IMR-90 (cell line): ENCODE data around the gene ZNF207. TPM values are rescaled to one million over a fixed set of nuclear protein-coding genes. Genes with fewer than 3 reads are reported as not detected.
A peak's percentile ranks its signal among the peaks of the same experiment; 100 is the strongest.

Experiments
- ATAC-seq: fragments of 200-7000 bp; cut with Tn5 transposase; 2 replicates; pipeline ENCODE4 v1.9.1; 2020; ENCODE audit warnings: low read depth, mild to moderate bottlenecking, moderate library complexity
- BruUV-seq: library from RNA; stranded (reverse); fragments of 400-500 nt; replicated peaks from 2 replicates; lab custom pipeline; 2021; lab: Mats Ljungman, UMichigan
- CTCF ChIA-PET: fragments of 300-600 bp; formaldehyde crosslinking; extraction: SDS; loops from one replicate; lab custom pipeline; 2021; ENCODE audit warnings: antibody characterized with exemption; lab: Yijun Ruan, JAX
- POLR2A ChIA-PET: fragments of 300-600 bp; sonication (Branson Sonifier 250); formaldehyde crosslinking; loops from one replicate; lab custom pipeline; 2022; ENCODE audit warnings: antibody characterized with exemption; ENCODE audit not compliant: unreplicated experiment; lab: Charles Lee
- DNase-seq: peaks from one replicate; pipeline ENCODE4 v3.0.0; 2013
- H2AFZ ChIP-seq: replicated peaks from 2 replicates; pipeline ENCODE3; 2013; ENCODE audit warnings: low read length, mild to moderate bottlenecking; ENCODE audit not compliant: poor library complexity
- H2AK5ac ChIP-seq: 2 replicates; pipeline ENCODE4 v1.6.1; 2013; ENCODE audit warnings: low read depth, low read length, inconsistent platforms
- H2AK9ac ChIP-seq: replicated peaks from 2 replicates; pipeline ENCODE3; 2013; ENCODE audit warnings: mild to moderate bottlenecking, low read depth, low read length, moderate library complexity; ENCODE audit not compliant: poor library complexity
- H2BK120ac ChIP-seq: 2 replicates; pipeline ENCODE4 v1.6.1; 2013; ENCODE audit warnings: low read depth, low read length, inconsistent platforms
- H2BK15ac ChIP-seq: 3 replicates; pipeline ENCODE4 v1.6.1; 2013; ENCODE audit warnings: low read depth, low read length, inconsistent platforms
- H2BK20ac ChIP-seq: 2 replicates; pipeline ENCODE4 v1.6.1; 2013; ENCODE audit warnings: low read depth, mild to moderate bottlenecking, inconsistent platforms, low read length, moderate library complexity
- H2BK5ac ChIP-seq: 2 replicates; pipeline ENCODE4 v1.6.1; 2013; ENCODE audit warnings: mild to moderate bottlenecking, low read depth, low read length, inconsistent platforms; ENCODE audit not compliant: poor library complexity, severe bottlenecking
- H3K14ac ChIP-seq: replicated peaks from 2 replicates; pipeline ENCODE4 v1.6.1; 2013; ENCODE audit warnings: low read depth, low read length, inconsistent platforms
- H3K18ac ChIP-seq: 2 replicates; pipeline ENCODE4 v1.6.1; 2013; ENCODE audit warnings: low read depth, low read length, control low read depth
- H3K23ac ChIP-seq: 2 replicates; pipeline ENCODE4 v1.6.1; 2013; ENCODE audit warnings: low read depth, low read length, inconsistent platforms
- H3K27ac ChIP-seq: 2 replicates; pipeline ENCODE4 v1.5.1; 2013; ENCODE audit warnings: mild to moderate bottlenecking, control low read depth, low read length; ENCODE audit not compliant: insufficient read depth
- H3K27me3 ChIP-seq: 2 replicates; pipeline ENCODE4 v1.6.1; 2013; ENCODE audit warnings: low read length; ENCODE audit not compliant: control insufficient read depth, insufficient read depth
- H3K36me3 ChIP-seq: 2 replicates; pipeline ENCODE4 v1.6.1; 2013; ENCODE audit warnings: low read length, mixed read lengths; ENCODE audit not compliant: control insufficient read depth, insufficient read depth
- H3K4ac ChIP-seq: 2 replicates; pipeline ENCODE4 v1.6.1; 2013; ENCODE audit warnings: low read depth, low read length, inconsistent platforms
- H3K4me1 ChIP-seq: 2 replicates; pipeline ENCODE4 v1.6.1; 2013; ENCODE audit warnings: low read length, mixed read lengths; ENCODE audit not compliant: control insufficient read depth, insufficient read depth
- H3K4me2 ChIP-seq: 2 replicates; pipeline ENCODE4 v1.6.1; 2013; ENCODE audit warnings: low read depth, mild to moderate bottlenecking, control low read depth, low read length, moderate library complexity
- H3K4me3 ChIP-seq: 2 replicates; pipeline ENCODE4 v1.5.1; 2013; ENCODE audit warnings: low read depth, mild to moderate bottlenecking, control low read depth, low read length, moderate library complexity; ENCODE audit not compliant: insufficient read depth
- H3K56ac ChIP-seq: 2 replicates; pipeline ENCODE4 v1.6.1; 2013; ENCODE audit warnings: low read length, inconsistent platforms; ENCODE audit not compliant: insufficient read depth; ENCODE audit errors: extremely low read depth
- H3K79me1 ChIP-seq, 2 experiments: 2 replicates each; pipeline ENCODE4 v1.6.1; 2013; ENCODE audit warnings: low read length in 2 of 2, inconsistent platforms in 1 of 2, low read depth in 1 of 2
- H3K9ac ChIP-seq: 2 replicates; pipeline ENCODE4 v1.6.1; 2013; ENCODE audit warnings: low read depth, low read length, control low read depth
- H3K9me1 ChIP-seq: 2 replicates; pipeline ENCODE4 v1.6.1; 2013; ENCODE audit warnings: low read length, inconsistent platforms; ENCODE audit not compliant: insufficient read depth
- H3K9me3 ChIP-seq: 2 replicates; pipeline ENCODE4 v1.6.1; 2013; ENCODE audit warnings: low read length; ENCODE audit not compliant: control insufficient read depth, insufficient read depth
- H4K20me1 ChIP-seq: 2 replicates; pipeline ENCODE4 v1.6.1; 2013; ENCODE audit warnings: low read length, inconsistent platforms; ENCODE audit not compliant: insufficient read depth
- H4K5ac ChIP-seq: 2 replicates; pipeline ENCODE4 v1.6.1; 2013; ENCODE audit warnings: mild to moderate bottlenecking, low read depth, low read length, control low read depth
- H4K8ac ChIP-seq, 2 experiments: 2 replicates each; pipeline ENCODE4 v1.6.1; 2013; ENCODE audit warnings: low read depth in 2 of 2, low read length in 2 of 2, control low read depth in 1 of 2, inconsistent platforms in 1 of 2
- H4K91ac ChIP-seq: 2 replicates; pipeline ENCODE4 v1.6.1; 2013; ENCODE audit warnings: low read depth, low read length, inconsistent platforms; ENCODE audit not compliant: insufficient read depth
- CTCF ChIP-seq: conservative IDR thresholded peaks from 2 replicates; pipeline ENCODE4 v1.5.1; 2012; ENCODE audit warnings: mild to moderate bottlenecking, low read depth, low read length, improper control_type of control experiment
- MAZ ChIP-seq: IDR thresholded peaks from 2 replicates; pipeline ENCODE4 v1.6.1; 2012; ENCODE audit warnings: low read depth, mild to moderate bottlenecking, low read length, improper control_type of control experiment, moderate library complexity, borderline replicate concordance
- NFE2L2 ChIP-seq: fragments of 150-350 bp; IDR thresholded peaks from 2 replicates; pipeline ENCODE4 v1.6.1; 2016; ENCODE audit warnings: low read depth, mild to moderate bottlenecking, low read length
- WGBS, 2 experiments: methylation state at CpG; one replicate each; pipeline versions ENCODE4 v1.1.5 to v1.1.7; 2013; ENCODE audit warnings: missing lambda C conversion rate in 2 of 2; ENCODE audit not compliant: insufficient read length in 1 of 2; ENCODE audit errors: extremely low coverage in 2 of 2; 5-methylcytosine and 5-hydroxymethylcytosine counted together
- dilution Hi-C: fragments of 300-500 bp; cut with HindIII; formaldehyde crosslinking; loops from one replicate; pipeline ENCODE4 v1.14.3; 2018; ENCODE audit warnings: low sequenced_read_pairs; ENCODE audit not compliant: unreplicated experiment
- in situ Hi-C: fragments of 300-500 bp; cut with MboI; formaldehyde crosslinking; loops from 3 replicates; pipeline ENCODE4 v1.14.3; 2019; ENCODE audit warnings: low sequenced_read_pairs, inconsistent platforms, mixed read lengths
- intact Hi-C: fragments of 100-400 bp; cut with micrococcal nuclease; formaldehyde crosslinking; loops from 2 replicates; pipeline ENCODE4 v1.10.0; 2022
- polyA plus RNA-seq, 3 experiments: library from polyadenylated mRNA; depleted of rRNA; stranded (reverse); fragments of >200 nt; gene quantifications; 2 replicates each; pipeline ENCODE4 v1.2.3, GENCODE V29; 2012; ENCODE audit warnings: low replicate concordance in 1 of 3
- total RNA-seq: library from RNA; depleted of rRNA; stranded (reverse); fragments of >200 nt; gene quantifications from 2 replicates; pipeline ENCODE4 v1.2.3, GENCODE V29; 2012

Gene ZNF207
- total and polyA plus RNA-seq, 2 of the 4 experiments (the other 2 are of a cell fraction): 199 to 207 TPM

- peak; percentile 30; the same call in 1 of the 2 replicates for ATAC-seq
- Histone ChIP-seq H2BK120ac (peak overlapping the region; percentile 7; the same call in 1 of the 2 replicates), H3K23ac (peak overlapping the region; percentile 92), H3K36me3 (peaks cover 9% of the 10 kb centered on the region), H2BK5ac (peak overlapping the region; percentile 79), H4K8ac (peak overlapping the region; percentile 44 to 99), H3K56ac (peak overlapping the region; percentile 91), H2AFZ (peak overlapping the region; percentile 90), H3K4me1 (peaks cover 2% of the 10 kb centered on the region), H3K9me3 (no peaks in the 10 kb centered on the region), H2BK15ac (no peak overlapping the region), H4K5ac (peak overlapping the region; percentile 68), H2AK9ac (peak overlapping the region; percentile 100), H3K27ac (peak overlapping the region; percentile 72), H3K18ac (peak overlapping the region; percentile 49), H3K4me2 (peak overlapping the region; percentile 76), H4K20me1 (peaks cover 44% of the 10 kb centered on the region), H3K9me1 (no peaks in the 10 kb centered on the region; the same call in 1 of the 2 replicates), H2BK20ac (no peak overlapping the region), H3K27me3 (no peaks in the 10 kb centered on the region), H3K14ac (peak overlapping the region; percentile 100), H4K91ac (peak overlapping the region; percentile 80), H3K4ac (peak overlapping the region; percentile 95), H2AK5ac (peak overlapping the region; percentile 90), H3K79me1 (peaks cover 8 to 21% of the 10 kb centered on the region in 2 experiments), H3K4me3 (peak overlapping the region; percentile 78), H3K9ac (peak overlapping the region; percentile 88)
- no peak for TF ChIP-seq NFE2L2
- TF ChIP-seq MAZ: no peak
- TF ChIP-seq CTCF: no peak
- dilution Hi-C loops: no loop called here
- in situ Hi-C loops: no loop called here
- no TSS peak for BruUV-seq
- no peak for DNase-seq
- POLR2A ChIA-PET: no interaction called here
- intact Hi-C loops: no loop called here
- WGBS, 2 experiments: 21% methylated on average over 9 of the region's 15 CpGs; no CpG with 5 or more reads in 1 of the 2 experiments
- CTCF ChIA-PET: no interaction called here
Observed at GRCh38 chr17:32349503-32349853, 479 bp upstream of the ZNF207 start.
